HG03460 (cell line): ENCODE data around the gene APLP2.

Source experiments
- ATAC-seq: cut with Tn5 transposase; IDR thresholded peaks from one replicate; pipeline ENCODE4 v1.9.1; 2021; ENCODE audit not compliant: unreplicated experiment

APLP2 gene

DNA sequence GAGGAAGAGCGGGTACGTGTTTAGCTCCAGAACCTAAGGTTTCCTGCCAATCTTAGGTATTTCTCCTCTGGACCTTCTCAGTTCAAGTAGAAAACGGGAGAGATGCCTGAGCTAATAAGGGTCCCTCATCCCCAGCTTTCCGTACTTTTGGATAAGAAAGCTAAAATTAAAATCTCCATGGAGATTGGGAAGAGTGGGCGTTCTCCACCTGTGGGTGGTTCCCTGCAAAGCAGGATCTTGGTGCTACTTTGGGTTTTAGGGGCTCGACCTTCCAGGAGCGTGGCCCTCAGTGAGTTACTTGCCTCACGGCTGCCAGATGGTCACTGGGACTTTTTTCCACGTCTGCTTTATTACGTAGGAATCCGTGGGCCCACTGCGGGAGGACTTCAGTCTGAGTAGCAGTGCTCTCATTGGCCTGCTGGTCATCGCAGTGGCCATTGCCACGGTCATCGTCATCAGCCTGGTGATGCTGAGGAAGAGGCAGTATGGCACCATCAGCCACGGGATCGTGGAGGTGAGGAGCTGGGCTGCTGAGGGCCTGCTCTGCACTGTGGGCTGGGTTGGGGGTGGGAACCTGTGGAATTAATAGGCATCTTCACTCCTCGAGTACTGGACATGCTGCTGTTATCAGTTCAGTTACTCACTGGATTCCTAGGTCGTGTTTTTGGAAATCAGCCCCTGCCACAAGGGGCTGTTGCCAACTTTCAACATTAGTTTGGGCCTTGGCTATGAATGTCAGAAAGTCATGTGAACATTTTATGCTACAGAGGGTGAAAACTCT is 72.1 kb downstream of the APLP2 start:
- no peak for ATAC-seq

- no peak for ATAC-seq
Observed at GRCh38 chr11:130144141-130144540, 74.4 kb downstream of the APLP2 start.

GRCh38 chr11:130144861-130145281 is 75.2 kb downstream of the APLP2 start:
- no peak for ATAC-seq

DNA sequence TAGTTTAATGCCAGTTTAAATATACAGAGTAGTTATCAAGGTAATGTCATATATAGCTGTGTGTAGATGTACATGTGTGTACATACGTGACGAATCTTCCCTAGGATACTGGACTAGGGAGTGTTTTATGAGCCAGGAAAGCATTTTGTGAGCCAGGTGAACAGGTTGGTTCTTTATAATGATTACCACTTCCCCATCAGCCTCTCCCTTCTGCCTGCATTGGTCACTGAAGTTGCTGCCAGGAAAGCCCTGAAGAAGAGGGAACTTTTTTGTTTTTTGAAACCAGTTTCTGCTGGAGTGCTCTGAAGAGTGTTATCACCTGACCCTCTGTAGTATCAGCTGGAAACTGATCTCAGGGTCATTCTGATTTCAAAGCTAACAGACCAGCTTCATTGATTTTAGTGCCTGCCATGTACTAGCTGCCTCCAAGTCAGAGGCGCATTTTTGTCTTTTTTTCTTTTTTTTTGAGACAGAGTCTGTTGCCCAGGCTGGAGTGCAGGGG is 75.7 kb downstream of the APLP2 start:
- ATAC-seq = no peak

DNA sequence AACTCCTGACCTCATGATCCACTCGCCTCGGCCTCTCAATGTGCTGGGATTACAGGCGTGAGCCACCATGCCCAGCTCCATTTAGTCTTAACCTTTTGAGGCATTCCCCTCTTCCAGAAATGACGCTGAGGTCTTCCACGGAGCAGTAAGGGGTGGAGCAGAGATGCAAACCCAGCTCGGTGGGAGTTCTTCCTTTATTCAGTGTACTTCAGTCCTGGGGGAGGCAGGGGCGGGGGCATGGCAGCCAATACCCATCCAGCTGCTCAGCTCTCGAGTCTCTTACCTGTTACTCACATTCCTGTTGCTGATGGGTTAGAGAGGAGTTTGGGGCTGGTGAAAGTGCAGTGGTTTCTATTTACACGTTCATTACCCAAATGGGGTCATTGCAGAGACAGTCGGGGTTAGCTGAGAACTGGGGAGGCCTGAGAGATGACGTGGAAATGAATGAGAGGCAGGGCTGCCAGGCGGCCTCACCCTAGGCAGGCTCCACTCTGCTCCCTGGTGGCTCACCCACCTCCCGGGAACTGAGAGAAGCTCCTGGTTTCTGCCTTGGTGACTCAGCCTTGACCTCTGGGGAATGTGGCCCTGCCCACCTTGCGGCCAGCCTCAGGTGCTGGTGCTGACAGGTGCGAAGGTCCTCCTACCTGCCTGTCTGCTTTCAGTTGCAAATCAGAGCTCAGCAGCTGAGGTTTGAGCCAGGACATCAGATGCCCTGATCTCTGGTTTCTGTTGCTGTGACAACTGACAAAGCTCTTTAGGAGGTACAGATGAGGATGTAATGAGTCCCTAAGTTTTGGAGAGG is 76.5 kb downstream of the APLP2 start:
- ATAC-seq = no peak

DNA sequence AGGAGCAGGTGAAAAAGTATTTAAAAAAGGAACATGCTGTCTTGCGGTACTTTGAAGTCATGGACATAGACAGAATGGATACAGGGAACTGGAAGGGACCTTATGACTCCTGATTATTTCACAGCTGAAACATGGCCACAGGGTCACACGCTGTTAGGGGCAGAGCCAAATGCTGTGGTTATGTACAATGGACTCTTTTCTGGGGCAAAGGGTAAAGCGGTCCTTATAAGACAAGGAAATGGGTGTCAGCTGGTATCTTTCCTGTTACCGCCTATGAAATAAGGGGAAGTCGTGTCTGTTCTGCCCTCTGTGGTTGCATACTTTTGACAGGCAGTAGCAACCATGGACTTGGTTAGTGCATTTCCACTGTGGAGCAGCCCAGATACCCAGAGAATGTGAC is 77.1 kb downstream of the APLP2 start:
- ATAC-seq = no peak

DNA sequence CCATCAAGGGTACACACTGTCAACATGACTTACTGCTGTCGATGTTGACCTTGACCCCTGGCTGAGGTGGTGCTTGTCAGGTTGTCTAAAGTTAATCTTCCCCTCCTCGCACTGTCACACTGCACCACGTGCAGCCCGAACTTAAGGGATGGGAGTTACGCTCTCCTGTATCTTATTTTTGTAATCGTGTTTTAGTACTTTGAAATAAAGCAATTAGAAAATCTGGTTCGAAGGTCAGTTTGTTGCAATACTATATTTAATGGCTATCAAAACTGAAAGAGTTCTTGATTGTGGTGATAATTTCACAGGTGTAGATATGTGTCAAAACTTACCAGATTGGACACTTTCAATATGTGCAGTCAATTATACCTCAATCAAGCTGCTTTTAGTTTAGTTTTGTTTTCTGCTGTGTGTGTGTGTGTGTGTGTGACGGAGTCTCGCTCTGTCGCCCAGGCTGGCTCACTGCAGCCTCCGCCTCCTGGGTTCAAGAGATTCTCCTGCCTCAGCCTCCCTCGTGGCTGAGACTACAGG is 79.2 kb downstream of the APLP2 start:
- ATAC-seq = no peak

DNA sequence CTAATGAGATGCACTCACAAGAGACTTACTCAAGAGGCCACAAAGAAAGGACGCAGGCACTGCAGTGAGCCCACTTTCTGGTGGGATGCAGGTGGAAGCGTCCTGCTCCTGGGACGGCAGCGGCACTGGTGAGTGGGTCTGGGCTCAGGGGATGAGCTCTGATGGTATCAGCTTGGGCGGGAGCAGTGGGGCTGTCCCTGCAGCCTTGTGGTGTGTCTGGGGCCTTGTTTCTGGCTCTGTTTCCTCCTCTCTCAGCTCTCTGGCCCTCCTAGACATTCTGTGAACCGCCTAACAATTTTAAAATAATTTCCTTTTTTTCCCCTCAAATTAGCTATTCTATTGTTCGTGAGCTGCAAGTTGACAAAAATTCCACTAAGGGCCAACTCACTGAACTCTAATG is 81.1 kb downstream of the APLP2 start:
- no peak for ATAC-seq

- ATAC-seq = no peak
Observed at GRCh38 chr11:130151196-130151595, 81.5 kb downstream of the APLP2 start.

GRCh38 chr11:130156108-130157022 is 86.7 kb downstream of the APLP2 start:
- ATAC-seq = no peak

GRCh38 chr11:130157101-130157500 is 87.4 kb downstream of the APLP2 start:
- no peak for ATAC-seq

DNA sequence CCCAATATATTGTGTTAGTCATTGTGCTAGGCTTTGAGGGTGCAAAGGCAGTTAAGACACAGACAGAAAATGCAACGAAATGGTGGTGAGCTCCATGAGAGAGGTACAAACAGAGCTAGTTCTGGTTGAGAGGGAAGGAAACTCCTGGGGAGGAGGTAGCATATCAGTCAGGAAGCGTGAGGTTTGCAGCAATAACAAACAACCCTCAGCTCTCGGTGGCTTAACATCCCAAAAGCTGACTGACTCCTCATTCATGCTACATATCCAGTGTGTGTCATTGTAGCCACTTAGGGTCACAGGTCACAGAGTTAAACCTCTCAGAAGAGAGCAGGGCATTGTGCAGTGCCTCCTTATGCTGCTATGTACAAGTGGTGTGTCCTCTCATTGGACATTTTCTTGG is 88.1 kb downstream of the APLP2 start:
- ATAC-seq = no peak

DNA sequence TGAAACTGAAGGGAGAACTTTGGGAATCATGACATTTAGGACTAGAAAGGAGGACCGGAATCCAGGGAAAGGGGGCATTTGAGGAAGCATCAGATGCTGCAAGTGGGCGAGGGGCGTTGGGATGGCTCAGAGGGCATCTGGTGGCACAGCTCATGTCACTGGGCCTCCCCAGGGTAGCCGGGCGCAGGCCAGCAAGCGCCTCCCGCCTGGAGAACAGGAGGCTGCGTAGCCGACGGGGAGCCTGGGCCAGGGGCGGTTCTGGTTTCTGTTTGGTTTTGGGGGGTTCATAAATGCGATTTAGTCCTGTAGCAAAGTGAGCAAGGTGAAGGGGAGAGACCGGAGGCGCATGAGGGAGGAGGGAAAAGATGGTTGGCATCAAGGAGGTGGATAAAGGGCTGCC is 89.4 kb downstream of the APLP2 start:
- ATAC-seq = no peak

- no peak for ATAC-seq
Observed at GRCh38 chr11:130159657-130160497, 90.2 kb downstream of the APLP2 start, which contains the start of gene ST14. Gene ST14, plus strand, starts transcription at chr11:130159782. Its CDS starts 198 bp downstream, at chr11:130159980.

DNA sequence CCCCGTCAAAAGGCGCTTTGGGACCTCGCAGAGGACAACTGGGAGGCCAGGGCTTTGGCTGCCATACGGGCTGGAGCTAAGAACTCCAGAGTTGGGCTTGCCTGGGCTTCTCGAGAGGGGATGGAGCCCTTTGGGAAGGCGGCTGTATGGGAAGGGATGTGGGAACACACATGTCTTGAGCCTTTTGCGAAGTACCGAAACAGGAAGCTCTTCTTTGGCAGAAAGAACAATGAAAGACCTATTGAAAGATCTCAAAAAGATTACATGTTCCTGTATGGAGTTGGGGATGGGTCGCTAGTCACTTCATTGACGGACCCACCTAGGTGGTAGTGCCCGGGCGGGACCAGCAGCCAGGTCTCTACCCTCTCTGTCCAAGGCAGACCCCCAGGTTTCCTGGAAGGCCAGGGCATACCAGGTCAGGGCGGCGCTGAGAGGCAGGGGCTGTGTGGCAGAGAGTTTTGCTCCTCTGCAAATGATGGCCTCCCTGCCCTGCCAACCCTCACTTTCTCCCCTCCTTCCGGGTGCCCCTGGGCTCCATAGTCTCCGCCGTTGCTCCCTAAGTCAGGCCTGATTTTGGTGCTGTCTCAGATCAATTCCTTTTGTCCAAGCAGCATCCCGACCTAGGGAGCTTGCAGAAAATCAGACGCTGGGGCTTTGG is 90.9 kb downstream of the APLP2 start:
- ATAC-seq = no peak

GRCh38 chr11:130161441-130162145 is 91.9 kb downstream of the APLP2 start:
- no peak for ATAC-seq

GRCh38 chr11:130162733-130163132 is 93.0 kb downstream of the APLP2 start:
- ATAC-seq = no peak

DNA sequence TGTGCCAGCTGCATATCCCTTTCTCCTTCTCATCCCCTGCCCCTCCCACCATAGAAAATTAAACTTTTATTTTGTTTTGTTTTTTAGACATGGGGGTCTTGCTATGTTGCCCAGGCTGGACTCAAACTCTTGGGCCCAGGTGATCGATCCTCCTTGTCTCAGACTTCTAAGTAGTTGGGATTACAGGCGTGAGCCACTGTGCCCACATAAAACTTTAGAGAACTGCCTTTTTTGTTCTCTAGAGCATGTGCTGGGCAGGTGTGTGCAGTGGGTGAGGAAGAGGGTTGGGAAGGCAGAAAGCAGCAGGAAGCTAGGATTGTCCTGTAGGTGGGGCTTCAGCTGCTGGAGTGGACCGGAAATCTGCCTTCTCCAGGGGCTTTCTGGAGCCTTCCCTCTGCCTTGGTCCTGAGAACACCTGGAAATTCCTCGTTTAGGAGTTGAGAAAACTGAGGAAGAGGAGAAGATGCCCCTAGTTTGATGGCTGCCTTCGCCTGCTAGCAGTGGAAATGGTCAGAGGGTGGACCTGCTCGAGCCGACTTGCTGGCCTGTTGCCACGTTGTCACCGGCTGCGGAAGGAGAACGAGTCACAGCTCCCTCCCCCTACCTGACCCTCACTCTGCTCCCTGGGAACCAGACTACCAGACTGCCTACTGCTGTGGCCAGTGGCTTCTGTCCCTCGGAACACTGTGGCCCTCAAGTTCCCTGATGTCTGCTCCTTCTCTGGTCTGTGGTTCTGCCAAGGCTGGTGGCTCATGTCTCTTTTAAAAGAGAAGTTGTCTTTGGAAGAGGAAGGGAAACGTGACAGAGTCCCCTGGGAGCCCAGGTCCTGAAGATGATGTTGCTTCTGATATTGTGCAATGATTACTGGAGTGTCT is 93.9 kb downstream of the APLP2 start:
- ATAC-seq = no peak
